NCI-H1417 (cell line): ENCODE measurements around the gene FTH1.
"Not testable (repeated sequence)": the region's sequence is repeated elsewhere in the genome, so short reads cannot be mapped to it uniquely, and the experiment has no call there.

Source experiments
- DNase-seq, 3 experiments: peaks; one replicate each; lab custom pipeline; 2025; lab: John Stamatoyannopoulos, UW

The FTH1 gene

GRCh38 chr11:61963282-61964057 is 4.0 kb downstream of the FTH1 start:
- no peak for DNase-seq

DNA sequence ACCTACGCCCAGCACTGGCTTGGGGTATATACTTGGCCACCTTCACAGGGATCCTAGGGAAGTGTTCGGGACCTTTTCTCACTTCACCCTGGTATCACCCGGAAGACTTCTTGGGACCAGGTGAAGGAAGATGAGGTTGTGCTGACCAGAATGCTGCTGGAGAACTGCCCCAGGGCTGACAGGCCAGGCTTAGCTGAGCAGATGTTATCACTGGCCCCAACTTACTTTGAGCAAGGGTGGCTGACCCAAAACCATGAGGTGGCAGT is 4.5 kb downstream of the FTH1 start:
- no peak for DNase-seq

GRCh38 chr11:61962213-61963015 is 5.0 kb downstream of the FTH1 start:
- no peak for DNase-seq

GRCh38 chr11:61961570-61962212 is 5.7 kb downstream of the FTH1 start:
- no peak for DNase-seq

- DNase-seq, result no peak
Observed at GRCh38 chr11:61960532-61960931, 6.9 kb downstream of the FTH1 start.

- DNase-seq, result no peak
Observed at GRCh38 chr11:61959678-61960077, 7.8 kb downstream of the FTH1 start.

DNA sequence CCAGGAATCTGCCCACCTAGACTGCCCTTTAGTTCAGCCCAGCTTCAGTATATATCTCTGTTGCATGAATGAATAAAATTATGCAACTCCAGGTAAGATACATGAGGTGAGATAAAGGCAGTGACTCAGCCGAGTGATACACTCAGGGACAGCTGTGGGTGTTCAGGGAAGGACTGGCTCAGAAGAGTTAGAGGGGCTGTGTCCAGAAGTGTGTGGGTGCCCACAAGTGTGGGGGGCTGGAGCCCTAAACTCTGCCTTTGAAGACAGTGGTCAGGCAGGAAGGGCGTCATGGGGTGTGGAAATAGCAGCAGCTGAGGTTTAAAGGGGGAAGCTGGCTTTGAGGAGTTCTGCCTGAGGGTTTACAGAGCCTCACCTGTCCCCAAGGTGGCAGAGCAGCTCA is 8.3 kb downstream of the FTH1 start:
- no peak for DNase-seq

- no peak for DNase-seq
Observed at GRCh38 chr11:61958590-61958989, 8.8 kb downstream of the FTH1 start.

GRCh38 chr11:61957021-61957770 is 10.2 kb downstream of the FTH1 start:
- no peak for DNase-seq

GRCh38 chr11:61956191-61957020 is 11.0 kb downstream of the FTH1 start:
- peak in 1 of 3 experiments; percentile 52 for DNase-seq

DNA sequence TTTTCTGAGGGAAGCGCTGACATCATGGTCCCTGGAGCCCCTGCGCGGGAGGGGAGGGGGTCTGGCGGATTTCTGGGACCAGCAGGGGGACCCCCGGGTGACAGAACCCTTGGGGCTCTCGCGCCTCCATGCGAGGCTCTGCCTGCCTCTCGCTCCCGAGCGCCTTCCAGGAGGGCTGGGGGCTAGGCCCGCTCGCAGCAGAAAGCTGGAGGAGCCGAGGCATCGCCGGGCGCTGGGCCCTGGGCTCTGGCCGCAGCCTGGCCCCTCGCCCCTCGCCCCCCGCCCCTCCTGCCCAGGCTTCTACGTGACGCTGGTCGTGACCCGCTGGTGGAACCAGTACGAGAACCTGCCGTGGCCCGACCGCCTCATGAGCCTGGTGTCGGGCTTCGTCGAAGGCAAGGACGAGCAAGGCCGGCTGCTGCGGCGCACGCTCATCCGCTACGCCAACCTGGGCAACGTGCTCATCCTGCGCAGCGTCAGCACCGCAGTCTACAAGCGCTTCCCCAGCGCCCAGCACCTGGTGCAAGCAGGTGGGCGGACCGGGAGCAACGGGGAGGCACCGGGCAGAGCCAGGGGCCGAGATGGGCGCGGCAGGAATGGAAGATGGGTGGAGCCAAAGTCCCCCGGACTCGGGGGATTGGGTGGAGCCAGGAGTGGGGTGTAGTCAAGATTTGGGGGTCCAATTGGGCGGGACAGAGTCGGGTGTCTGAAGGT is 11.9 kb downstream of the FTH1 start:
- peak in 2 of 3 experiments; percentile 83 to 88 for DNase-seq

DNA sequence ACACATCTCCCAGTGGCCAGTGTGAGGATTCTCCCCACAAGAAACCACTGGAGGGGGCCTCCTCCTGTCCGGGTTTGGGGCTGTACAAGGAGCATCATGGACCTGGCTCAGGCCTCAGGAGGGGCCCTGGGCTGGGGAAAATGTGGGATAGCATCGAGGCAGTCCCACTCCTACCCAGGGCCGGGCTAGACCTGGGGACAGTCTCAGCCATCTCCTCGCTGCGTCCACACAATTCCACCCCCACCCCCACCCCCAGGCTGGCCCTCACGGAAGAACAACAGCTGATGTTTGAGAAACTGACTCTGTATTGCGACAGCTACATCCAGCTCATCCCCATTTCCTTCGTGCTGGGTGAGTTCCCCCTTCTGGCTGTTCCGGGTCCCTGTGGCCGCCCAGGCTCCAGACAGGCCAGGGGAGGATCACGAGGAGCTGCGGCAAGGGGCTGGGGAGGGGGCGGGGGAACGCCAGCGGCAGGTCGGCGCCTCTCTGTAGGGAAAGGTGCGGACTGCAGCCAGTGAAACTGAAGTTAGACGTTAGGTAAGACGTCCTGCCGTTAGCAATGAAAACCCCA is 12.5 kb downstream of the FTH1 start:
- peak in 2 of 3 experiments; percentile 60 to 68 for DNase-seq

DNA sequence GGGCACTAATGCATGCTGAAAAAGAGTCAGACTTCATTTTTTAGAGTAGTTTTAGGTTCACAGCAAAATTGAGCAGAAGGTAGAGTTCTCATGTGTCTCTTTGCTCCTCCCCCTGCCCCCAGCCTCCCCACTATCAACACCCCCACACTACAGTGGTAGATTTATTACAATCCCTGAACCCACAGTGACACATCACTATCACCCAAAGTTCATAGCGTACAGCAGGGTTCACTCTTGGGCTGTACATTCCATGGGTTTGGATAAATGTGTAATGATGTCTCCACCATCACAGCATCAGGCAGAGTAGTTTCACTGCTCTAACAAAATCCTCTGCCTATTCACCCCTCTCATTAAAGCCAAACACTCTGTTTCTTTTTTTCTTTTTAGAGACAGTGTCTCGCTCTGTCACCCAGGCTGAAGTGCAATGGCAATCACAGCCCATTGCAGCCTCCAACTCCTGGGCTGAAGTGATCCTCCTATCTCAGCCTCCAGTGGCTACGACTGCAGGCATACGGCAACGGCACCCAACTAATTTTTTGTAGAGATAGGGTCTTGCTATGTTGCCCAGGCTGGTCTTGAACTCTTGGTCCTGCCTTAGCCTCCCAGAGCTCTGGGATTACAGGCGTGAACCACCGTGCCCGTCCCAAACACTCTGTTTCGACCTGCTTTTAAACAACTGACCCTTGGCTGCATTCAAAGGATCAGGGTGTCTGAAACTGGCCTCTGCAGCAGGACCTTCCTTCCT is 13.2 kb downstream of the FTH1 start:
- DNase-seq, result no peak

- not testable (repeated sequence) for DNase-seq
Observed at GRCh38 chr11:61953632-61954031, 13.8 kb downstream of the FTH1 start.

DNA sequence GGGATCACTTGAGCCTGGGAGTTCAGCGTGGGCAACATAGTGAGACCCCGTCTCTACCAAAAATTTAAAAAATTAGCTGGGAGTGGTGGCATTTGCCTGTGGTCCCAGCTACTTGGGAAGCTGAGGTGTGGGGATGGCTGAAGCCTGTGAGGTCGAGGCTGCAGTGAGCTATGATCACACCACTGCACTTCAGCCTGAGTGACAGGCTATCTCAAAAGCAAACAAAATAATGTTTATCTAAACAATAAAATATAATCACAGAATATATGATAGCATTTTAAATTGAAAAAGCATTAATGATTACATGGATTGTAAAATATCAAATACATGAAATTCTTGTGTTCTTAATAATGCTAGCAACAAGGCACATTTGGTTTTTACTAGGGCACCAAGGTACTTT is 14.6 kb downstream of the FTH1 start:
- DNase-seq, result no peak

- DNase-seq, result no peak
Observed at GRCh38 chr11:61951484-61952135, 15.8 kb downstream of the FTH1 start.

DNA sequence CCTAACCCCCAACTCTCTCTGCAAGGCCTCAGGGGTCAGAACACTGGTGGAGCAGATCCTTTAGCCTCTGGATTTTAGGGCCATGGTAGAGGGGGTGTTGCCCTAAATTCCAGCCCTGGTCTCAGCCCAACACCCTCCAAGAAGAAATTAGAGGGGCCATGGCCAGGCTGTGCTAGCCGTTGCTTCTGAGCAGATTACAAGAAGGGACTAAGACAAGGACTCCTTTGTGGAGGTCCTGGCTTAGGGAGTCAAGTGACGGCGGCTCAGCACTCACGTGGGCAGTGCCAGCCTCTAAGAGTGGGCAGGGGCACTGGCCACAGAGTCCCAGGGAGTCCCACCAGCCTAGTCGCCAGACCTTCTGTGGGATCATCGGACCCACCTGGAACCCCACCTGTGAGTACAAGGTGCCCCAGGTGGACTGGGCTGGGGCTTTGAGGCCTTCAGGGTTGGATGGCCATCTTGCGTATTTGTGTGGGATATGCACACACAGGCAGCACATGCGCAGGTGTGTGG is 17.3 kb downstream of the FTH1 start, which contains the start of gene BEST1:
Gene BEST1 (plus strand): TSS at position 317 of the 513 bp plus-strand sequence. CDS start 1,456 bp downstream, outside the sequence.
- DNase-seq, result no peak

- peak; percentile 87 to 96 (median 94) for DNase-seq
Observed at GRCh38 chr11:61949169-61950034, 18.0 kb downstream of the FTH1 start.
